T-helper 2 cell (primary cell): ENCODE data around the gene PPM1H.

Experiments
- DNase-seq, 5 experiments: peaks; one replicate each; pipeline versions ENCODE4 v3.0.0 to v3.0.0-alpha.2; 2012 to 2022

Gene PPM1H

GRCh38 chr12:62709311-62709710 lies 225.6 kb downstream of the PPM1H start:
- DNase-seq = no peak

DNA sequence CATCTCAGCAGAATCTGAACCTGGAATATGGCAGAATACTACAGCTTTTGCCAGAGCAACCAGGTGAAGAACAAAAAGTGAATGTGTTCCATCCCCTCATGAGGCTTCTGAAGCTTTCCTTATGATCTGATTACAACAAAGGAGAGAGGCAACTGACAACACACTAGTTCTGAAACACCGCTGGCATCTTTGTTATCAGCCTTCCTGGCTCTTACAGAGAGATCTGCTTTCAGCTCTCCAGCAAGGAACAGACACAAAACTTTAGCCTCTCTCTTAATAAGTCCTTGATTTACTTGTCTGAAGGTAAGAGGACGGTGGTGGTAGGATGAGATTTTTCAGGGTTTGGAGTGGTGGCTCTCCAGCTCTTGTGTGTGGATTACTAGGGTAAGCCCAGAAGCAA lies 227.0 kb downstream of the PPM1H start:
- DNase-seq = no peak

DNA sequence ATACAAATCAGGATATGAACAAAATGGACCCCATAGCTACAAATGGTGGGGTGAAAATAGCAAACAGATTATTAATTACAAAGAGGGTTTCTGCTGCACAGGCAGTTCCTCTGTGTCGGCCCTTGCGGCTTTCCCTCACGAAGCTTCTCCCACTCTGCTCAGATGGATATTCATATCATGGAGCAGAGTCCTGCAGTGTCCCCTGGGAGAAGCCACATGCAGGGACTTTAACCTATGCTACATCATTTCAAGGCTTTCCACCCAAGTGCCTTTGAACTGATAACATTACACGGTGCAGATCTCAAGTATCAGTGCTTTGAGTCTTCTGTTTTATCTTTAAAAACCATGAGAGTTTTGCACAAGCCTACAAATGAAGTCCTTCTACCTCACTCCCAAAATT lies 229.1 kb downstream of the PPM1H start:
- DNase-seq = no peak

GRCh38 chr12:62703011-62703380 lies 232.0 kb downstream of the PPM1H start:
- DNase-seq = no peak

- DNase-seq = no peak
Observed at GRCh38 chr12:62701492-62701891, 233.5 kb downstream of the PPM1H start.

- DNase-seq = no peak
Observed at GRCh38 chr12:62700091-62700880, 234.7 kb downstream of the PPM1H start.

- no peak for DNase-seq
Observed at GRCh38 chr12:62698701-62699101, 236.2 kb downstream of the PPM1H start.

GRCh38 chr12:62697893-62698292 lies 237.1 kb downstream of the PPM1H start:
- DNase-seq = no peak

- DNase-seq = no peak
Observed at GRCh38 chr12:62695696-62696095, 239.3 kb downstream of the PPM1H start.

DNA sequence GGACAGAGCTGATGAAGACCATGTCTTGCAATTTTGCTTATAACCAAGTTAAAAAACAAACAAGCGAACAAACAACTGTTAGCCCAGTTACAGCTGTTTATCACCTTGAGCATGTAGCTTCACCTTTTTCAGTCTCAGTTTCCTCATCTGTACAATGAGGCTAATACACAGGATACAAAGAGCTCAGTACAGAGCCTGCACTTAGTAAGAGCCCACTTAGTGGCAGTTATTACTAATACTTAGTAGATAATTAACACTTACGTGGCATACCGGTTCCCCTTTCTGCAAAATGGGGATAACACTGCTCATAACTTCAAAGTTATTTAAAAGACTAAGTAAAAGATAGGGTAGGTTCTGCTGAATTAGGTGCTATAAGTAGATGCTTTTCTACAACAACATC lies 240.3 kb downstream of the PPM1H start:
- no peak for DNase-seq

DNA sequence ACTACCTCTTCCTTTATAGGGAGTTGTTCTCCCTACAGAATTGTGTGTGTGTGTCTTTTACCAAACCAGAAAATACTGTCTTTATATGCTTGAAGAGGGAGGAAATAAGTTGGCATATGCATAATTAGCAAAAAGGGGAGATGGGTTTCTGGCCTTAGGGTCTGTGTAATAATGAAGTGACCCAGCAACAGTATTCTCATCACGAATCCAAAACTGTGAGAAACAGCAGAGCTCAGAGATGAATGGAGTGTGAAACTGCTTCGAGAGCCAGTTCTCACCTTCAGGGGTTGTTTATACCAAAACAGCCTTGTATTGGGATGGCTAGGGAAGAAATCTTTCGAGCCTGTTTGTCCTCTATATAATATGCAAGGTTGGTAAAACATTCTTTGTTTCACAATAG lies 240.8 kb downstream of the PPM1H start:
- no peak for DNase-seq

- no peak for DNase-seq
Observed at GRCh38 chr12:62693376-62694050, 241.4 kb downstream of the PPM1H start.

- DNase-seq = no peak
Observed at GRCh38 chr12:62692884-62693283, 242.1 kb downstream of the PPM1H start.

GRCh38 chr12:62691309-62691708 lies 243.6 kb downstream of the PPM1H start:
- DNase-seq = no peak

- no peak for DNase-seq
Observed at GRCh38 chr12:62689042-62689839, 245.7 kb downstream of the PPM1H start.

GRCh38 chr12:62686938-62687337 lies 248.0 kb downstream of the PPM1H start:
- no peak for DNase-seq

DNA sequence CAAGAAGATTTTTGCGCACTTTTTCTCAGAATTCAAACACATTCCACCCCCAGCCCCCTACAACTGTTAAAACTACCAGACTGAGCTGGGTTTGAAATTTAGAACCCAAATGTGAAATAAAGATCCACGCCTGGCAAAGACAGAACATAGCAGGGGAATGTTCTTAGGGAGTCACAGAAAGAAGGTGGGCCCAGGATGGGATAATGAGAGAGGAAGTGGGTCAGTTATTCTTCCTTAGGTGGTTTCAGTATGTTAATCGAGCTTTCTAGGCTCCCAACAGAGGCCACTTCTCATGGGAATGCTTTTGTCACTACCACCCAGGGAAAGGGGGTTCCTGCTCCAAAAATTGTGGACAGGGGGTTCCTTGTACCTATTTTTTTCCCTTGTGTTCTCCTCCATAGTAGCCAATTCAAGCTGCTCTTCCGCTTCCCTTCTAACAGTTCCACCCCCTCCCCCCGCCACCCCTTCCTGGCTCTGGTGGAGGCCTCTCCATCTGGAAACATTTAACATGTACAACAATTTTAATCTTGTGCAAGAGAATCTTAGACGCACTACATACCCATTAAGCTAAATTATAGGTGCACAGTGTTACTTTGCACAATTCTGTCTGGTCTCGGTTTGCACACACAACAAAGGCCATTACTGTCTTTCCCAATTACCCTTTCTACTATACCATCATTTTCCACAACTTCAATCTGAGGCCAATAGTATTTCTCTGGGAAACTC lies 250.2 kb downstream of the PPM1H start:
- no peak for DNase-seq

- DNase-seq = no peak
Observed at GRCh38 chr12:62683776-62684569, 251.0 kb downstream of the PPM1H start.

- no peak for DNase-seq
Observed at GRCh38 chr12:62681306-62681705, 253.6 kb downstream of the PPM1H start.

GRCh38 chr12:62679608-62680007 lies 255.3 kb downstream of the PPM1H start:
- no peak for DNase-seq

- DNase-seq = no peak
Observed at GRCh38 chr12:62677355-62677754, 257.6 kb downstream of the PPM1H start.
